ENCODE results near the gene CCDC12. TPM values are rescaled to one million over a fixed set of nuclear protein-coding genes. Genes with fewer than 3 reads are reported as not detected.

The CCDC12 gene
- total and polyA plus RNA-seq, 9 of the 15 experiments (the other 6 are each of a cell fraction or from before 2014, with no cell fraction given), result 8.9 to 201 (median 86.9) TPM

GRCh38 chr3:46978381-46978780 lies 1.8 kb upstream of the CCDC12 start:
- no peak for ATAC-seq
- in situ Hi-C loops (cut with MboI) (no loop called here), intact Hi-C loops (cut with micrococcal nuclease) (loop anchor here (2.0 to 5.0 kb wide), 2 partner anchors 30 to 46 kb away; no protein-coding TSS in a partner anchor)
- TF ChIP-seq ARID1B (IDR thresholded peaks at IDR 0.05) (no peak), BRCA1 (IDR thresholded peaks at IDR 0.05) (no peak), BRCA1 (CRISPR knock-in tag; IDR thresholded peaks at IDR 0.05) (0 out of 2 replicates have a peak, but pooled peaks have one; percentile 10)
- DNase-seq (ENCODE audit: extremely low read depth in 1 of 4, low spot score in 3 of 4), result no peak
- POLR2A ChIA-PET, result interaction anchor here (0.7 to 4.4 kb wide), 6 partner anchors 10 to 470 kb away, joined by 3 to 35 read pairs (median 5); no protein-coding TSS in a partner anchor
- no peaks in the 10 kb centered on the region for H3K27me3 ChIP-seq (ENCODE audit: control insufficient read depth in 2 of 2, insufficient read depth in 2 of 2, low read length in 2 of 2)
- WGBS (ENCODE audit: insufficient coverage, low coverage, missing lambda C conversion rate), result 65% methylated on average over 9 of the region's 9 CpGs
- peaks cover 77% of the 10 kb centered on the region for H3K79me2 ChIP-seq (ENCODE audit: control insufficient read depth, insufficient read depth, low read length)
- H3K4me2 ChIP-seq (ENCODE audit: insufficient read depth, low read length), result peak overlapping the region; percentile 98
- H3K9ac ChIP-seq (ENCODE audit: insufficient read depth in 1 of 2, low read depth in 2 of 2, low read length in 2 of 2), result peak overlapping the region; percentile 94 to 98; a peak in 3 of 4 replicates
- H3K9me3 ChIP-seq (replicated peaks; ENCODE audit: control insufficient read depth, insufficient read depth, low read depth, low read length), result no peaks in the 10 kb centered on the region
- H3K36me3 ChIP-seq (ENCODE audit: control insufficient read depth, insufficient read depth, low read length), result peaks cover 17% of the 10 kb centered on the region
- H3K27ac ChIP-seq (ENCODE audit: extremely low read depth, low read depth, low read length), result peak overlapping the region; percentile 93
- H4K20me1 ChIP-seq (replicated peaks; ENCODE audit: control insufficient read depth, insufficient read depth, low read length), result no peaks in the 10 kb centered on the region; the same call in 1 of the 2 replicates
- CTCF ChIA-PET (ENCODE audit: low intra/inter-chr PET ratio), result no interaction called here
- H2AFZ ChIP-seq (ENCODE audit: low read depth, low read length), result no peak overlapping the region
- no peaks in the 10 kb centered on the region for H3K9me1 ChIP-seq (ENCODE audit: control insufficient read depth, insufficient read depth, low read length)
- peak overlapping the region; percentile 74; the same call in 1 of the 2 replicates for H3K4me3 ChIP-seq
- no peak for FAIRE-seq
- no TSS peak for BruUV-seq (replicated peaks)
- peaks cover 37 to 63% of the 10 kb centered on the region in 2 experiments for H3K4me1 ChIP-seq (replicated peaks in 1 of 2; ENCODE audit: control insufficient read depth in 2 of 2, insufficient read depth in 2 of 2, low read length in 2 of 2)

GRCh38 chr3:46977811-46978195 lies 1.3 kb upstream of the CCDC12 start:
- Histone ChIP-seq H3K9ac (ENCODE audit: insufficient read depth in 1 of 2, low read depth in 2 of 2, low read length in 2 of 2) (peak overlapping the region in 1 of 2 experiments; percentile 98; a peak in 2 of 4 replicates), H3K4me2 (ENCODE audit: insufficient read depth, low read length) (peak overlapping the region; percentile 98), H3K27ac (ENCODE audit: extremely low read depth, low read depth, low read length) (peak overlapping the region; percentile 93), H3K27me3 (ENCODE audit: control insufficient read depth in 2 of 2, insufficient read depth in 2 of 2, low read length in 2 of 2) (no peaks in the 10 kb centered on the region), H3K9me3 (replicated peaks; ENCODE audit: control insufficient read depth, insufficient read depth, low read depth, low read length) (no peaks in the 10 kb centered on the region), H2AFZ (ENCODE audit: low read depth, low read length) (no peak overlapping the region), H4K20me1 (replicated peaks; ENCODE audit: control insufficient read depth, insufficient read depth, low read length) (no peaks in the 10 kb centered on the region; the same call in 1 of the 2 replicates), H3K4me3 (no peak overlapping the region), H3K9me1 (ENCODE audit: control insufficient read depth, insufficient read depth, low read length) (no peaks in the 10 kb centered on the region), H3K4me1 (replicated peaks in 1 of 2; ENCODE audit: control insufficient read depth in 2 of 2, insufficient read depth in 2 of 2, low read length in 2 of 2) (peaks cover 38 to 65% of the 10 kb centered on the region in 2 experiments), H3K36me3 (ENCODE audit: control insufficient read depth, insufficient read depth, low read length) (peaks cover 17% of the 10 kb centered on the region), H3K79me2 (ENCODE audit: control insufficient read depth, insufficient read depth, low read length) (peaks cover 80% of the 10 kb centered on the region)
- ATAC-seq (no peak), DNase-seq (ENCODE audit: extremely low read depth in 1 of 4, low spot score in 3 of 4) (no peak), FAIRE-seq (no peak)
- intact Hi-C loops (cut with micrococcal nuclease) (loop anchor here (2.0 to 5.0 kb wide), 2 partner anchors 29 to 46 kb away; no protein-coding TSS in a partner anchor), in situ Hi-C loops (cut with MboI) (no loop called here)
- no TSS peak for BruUV-seq (replicated peaks)
- ChIA-PET POLR2A (interaction anchor here (0.6 to 4.4 kb wide), 6 partner anchors 10 to 469 kb away, joined by 3 to 35 read pairs (median 4); no protein-coding TSS in a partner anchor), CTCF (ENCODE audit: low intra/inter-chr PET ratio) (no interaction called here)
- 83% methylated on average over 5 of the region's 5 CpGs for WGBS (ENCODE audit: insufficient coverage, low coverage, missing lambda C conversion rate)
- no peak for TF ChIP-seq HNRNPH1 (optimal IDR thresholded peaks at IDR 0.05; ENCODE audit: low read depth, low read length)
- 0 out of 2 replicates have a peak, but pooled peaks have one; percentile 5 for TF ChIP-seq CEBPG (CRISPR knock-in tag; IDR thresholded peaks at IDR 0.05)
- TF ChIP-seq CEBPG (tag; conservative IDR thresholded peaks at IDR 0.05 in 1 of 2, IDR thresholded peaks at IDR 0.05 in 1 of 2), result no peak
